ENCODE results near the gene PIK3C3. TPM values are rescaled to one million over a fixed set of nuclear protein-coding genes. Genes with fewer than 3 reads are reported as not detected.
"Not testable (repeated sequence)": the region's sequence is repeated elsewhere in the genome, so short reads cannot be mapped to it uniquely, and the experiment has no call there.

Gene PIK3C3
- total RNA-seq, 2 donors from 2014 or later = 44.1 to 47.8 TPM

- DNase-seq (no peak), ATAC-seq (no peak)
- intact Hi-C loops (cut with DNase I, micrococcal nuclease) = no loop called here
Measured at GRCh38 chr18:42004653-42005052, 49.6 kb downstream of the PIK3C3 start.

- intact Hi-C loops (cut with DNase I, micrococcal nuclease) = no loop called here
- DNase-seq (no peak), ATAC-seq (no peak)
Measured at GRCh38 chr18:42005782-42006181, 50.7 kb downstream of the PIK3C3 start.

DNA sequence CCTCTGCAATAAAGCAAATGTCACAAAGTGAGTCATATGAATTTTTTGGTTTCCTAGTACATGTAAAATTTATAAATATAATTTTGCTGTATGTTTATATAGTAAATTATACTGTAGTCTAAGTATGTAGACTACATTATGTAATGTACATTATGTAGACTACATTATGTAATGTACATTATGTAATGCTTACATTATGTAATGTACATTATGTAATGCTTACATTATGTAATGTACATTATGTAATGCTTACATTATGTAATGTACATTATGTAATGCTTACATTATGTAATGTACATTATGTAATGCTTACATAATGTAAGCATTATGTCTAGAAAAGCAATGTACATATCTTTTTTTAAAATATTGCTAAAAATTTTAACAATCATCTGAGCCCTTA is 54.4 kb downstream of the PIK3C3 start:
- DNase-seq; ATAC-seq; intact Hi-C loops (cut with DNase I, micrococcal nuclease): not testable (repeated sequence)

GRCh38 chr18:42011053-42011452 is 56.0 kb downstream of the PIK3C3 start:
- intact Hi-C loops (cut with DNase I, micrococcal nuclease) = no loop called here
- DNase-seq (no peak), ATAC-seq (no peak)

GRCh38 chr18:42018831-42019230 is 63.8 kb downstream of the PIK3C3 start:
- intact Hi-C loops (cut with DNase I, micrococcal nuclease) = no loop called here
- DNase-seq = no peak
- no peak for ATAC-seq

DNA sequence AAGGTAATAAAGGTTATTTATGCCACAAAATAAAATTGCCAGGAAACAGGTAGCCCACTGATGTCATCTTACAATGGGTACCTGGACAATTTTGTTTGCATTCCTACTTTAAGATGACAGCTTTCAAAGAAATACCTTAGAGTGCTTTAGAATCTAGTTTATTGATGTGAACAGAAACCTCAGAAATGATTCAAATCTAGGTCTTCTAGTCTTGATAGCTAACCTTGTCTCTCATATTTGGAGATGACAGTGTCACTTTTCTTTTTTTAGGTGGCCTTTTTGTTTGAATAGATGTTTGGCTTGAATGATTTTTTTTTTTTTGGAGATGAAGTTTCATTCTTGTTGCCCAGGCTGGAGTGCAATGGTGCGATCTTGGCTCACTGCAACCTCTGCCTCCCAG is 69.1 kb downstream of the PIK3C3 start:
- ATAC-seq = no peak
- intact Hi-C loops (cut with DNase I, micrococcal nuclease) = no loop called here
- no peak for DNase-seq

DNA sequence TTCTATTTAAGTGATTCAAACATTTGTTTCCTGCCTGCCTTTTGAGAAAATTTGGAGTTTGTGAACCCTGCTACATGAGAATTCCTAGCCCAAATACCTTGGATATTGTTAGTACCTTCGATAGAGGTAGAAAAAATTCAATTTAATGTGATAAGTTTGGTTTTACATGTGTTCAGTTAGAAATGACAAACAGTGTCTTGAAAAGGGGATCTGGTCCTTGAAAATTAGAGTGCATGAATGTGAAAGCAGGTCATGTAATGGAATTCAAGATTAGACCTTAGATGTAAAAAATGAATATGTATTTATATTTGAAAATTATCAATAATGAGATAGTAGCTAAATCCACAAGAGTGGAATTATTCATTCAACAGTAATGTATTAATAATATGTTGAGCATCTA is 70.5 kb downstream of the PIK3C3 start:
- ATAC-seq (no peak), DNase-seq (no peak)
- intact Hi-C loops (cut with DNase I, micrococcal nuclease) = no loop called here

DNA sequence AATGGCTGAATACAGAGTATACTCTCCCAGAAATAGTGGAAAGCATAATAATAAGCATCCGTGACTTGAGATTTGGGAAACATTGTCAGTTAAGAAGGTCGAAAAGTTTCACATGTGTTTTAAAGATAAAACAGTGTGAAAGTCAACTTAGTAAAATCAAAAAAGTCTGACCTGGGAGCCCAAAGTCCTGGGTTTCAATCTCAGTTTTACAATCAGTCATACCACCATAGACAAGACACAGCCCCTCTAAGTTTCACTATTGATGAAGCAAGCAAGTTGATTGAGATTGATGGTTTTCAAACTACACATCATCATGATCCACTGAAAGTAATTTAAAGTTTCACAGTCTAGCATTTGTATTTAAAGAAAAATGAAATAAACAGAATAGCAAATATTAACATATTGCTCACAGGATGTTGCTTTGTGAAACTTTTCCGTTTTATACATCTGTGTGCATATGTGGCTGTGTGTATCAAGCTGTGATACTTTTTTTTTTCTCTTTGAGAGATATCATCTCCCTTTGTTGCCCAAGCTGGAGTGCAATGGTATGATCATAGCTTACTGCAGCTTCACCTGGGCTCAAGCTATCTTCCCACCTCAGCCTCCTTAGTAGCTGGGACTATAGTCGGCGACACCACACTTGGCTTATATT is 71.1 kb downstream of the PIK3C3 start:
- DNase-seq (no peak), ATAC-seq (no peak)
- intact Hi-C loops (cut with DNase I, micrococcal nuclease) = no loop called here

- DNase-seq = peak in 1 of 2 donors; percentile 12
- intact Hi-C loops (cut with DNase I, micrococcal nuclease) = no loop called here
- peak; percentile 58 for ATAC-seq
Measured at GRCh38 chr18:42028247-42028832, 73.3 kb downstream of the PIK3C3 start.

DNA sequence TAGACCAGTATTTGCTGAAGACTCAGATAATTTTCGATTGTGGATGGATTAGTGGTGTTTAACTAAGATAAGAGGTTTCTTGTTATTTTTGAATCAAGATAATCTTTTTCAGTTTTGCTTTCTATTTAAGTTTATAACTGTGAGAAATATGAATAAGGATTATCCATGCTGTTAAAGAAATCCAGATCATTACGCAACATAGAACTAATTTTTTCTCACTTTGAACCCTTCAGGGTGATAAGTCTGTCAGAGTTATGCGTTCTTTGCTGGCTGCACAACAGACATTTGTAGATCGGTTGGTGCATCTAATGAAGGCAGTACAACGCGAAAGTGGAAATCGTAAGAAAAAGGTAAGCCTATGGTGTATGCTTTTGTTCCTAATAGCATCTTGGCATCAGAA is 74.1 kb downstream of the PIK3C3 start:
- no peak for DNase-seq

GRCh38 chr18:42030586-42031182 is 75.7 kb downstream of the PIK3C3 start:
- intact Hi-C loops (cut with DNase I, micrococcal nuclease) = no loop called here
- ATAC-seq (no peak), DNase-seq (no peak)

More for the DNA sequence above, 74.1 kb downstream of the PIK3C3 start:
- intact Hi-C loops (cut with DNase I, micrococcal nuclease) = no loop called here
- ATAC-seq = no peak

GRCh38 chr18:42032447-42032846 is 77.4 kb downstream of the PIK3C3 start:
- ATAC-seq = no peak
- intact Hi-C loops (cut with DNase I, micrococcal nuclease) = no loop called here
- no peak for DNase-seq

GRCh38 chr18:42033137-42033810 is 78.2 kb downstream of the PIK3C3 start:
- DNase-seq (no peak), ATAC-seq (no peak)
- intact Hi-C loops (cut with DNase I, micrococcal nuclease) = no loop called here

GRCh38 chr18:42038936-42039335 is 83.9 kb downstream of the PIK3C3 start:
- ATAC-seq = no peak
- intact Hi-C loops (cut with DNase I, micrococcal nuclease) = no loop called here
- DNase-seq = no peak

- no peak for DNase-seq
- no peak for ATAC-seq
- intact Hi-C loops (cut with DNase I, micrococcal nuclease) = no loop called here
Measured at GRCh38 chr18:42039396-42039795, 84.4 kb downstream of the PIK3C3 start.

DNA sequence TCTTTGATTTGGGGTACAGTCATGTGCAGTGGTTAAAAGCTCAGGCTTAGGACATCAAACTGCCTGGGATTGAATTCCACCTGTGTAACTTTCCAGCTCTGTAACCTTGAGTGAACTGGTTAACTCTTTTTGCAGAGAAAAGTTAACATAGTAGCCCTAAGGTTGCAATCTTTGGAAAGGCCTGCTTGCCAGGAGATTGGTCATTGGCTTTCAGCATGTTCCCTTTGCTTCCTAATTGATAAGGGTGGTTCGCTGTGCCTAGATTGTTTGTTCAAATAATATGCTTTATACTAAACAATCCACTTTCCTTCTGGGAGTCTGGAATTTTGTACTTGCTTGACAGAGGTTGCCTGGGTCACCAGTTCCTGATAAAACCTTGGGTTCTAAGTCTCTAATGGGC is 86.8 kb downstream of the PIK3C3 start:
- intact Hi-C loops (cut with DNase I, micrococcal nuclease) = no loop called here
- no peak for DNase-seq
- no peak for ATAC-seq

- intact Hi-C loops (cut with DNase I, micrococcal nuclease) = no loop called here
- DNase-seq (no peak), ATAC-seq (no peak)
Measured at GRCh38 chr18:42045346-42045745, 90.3 kb downstream of the PIK3C3 start.

DNA sequence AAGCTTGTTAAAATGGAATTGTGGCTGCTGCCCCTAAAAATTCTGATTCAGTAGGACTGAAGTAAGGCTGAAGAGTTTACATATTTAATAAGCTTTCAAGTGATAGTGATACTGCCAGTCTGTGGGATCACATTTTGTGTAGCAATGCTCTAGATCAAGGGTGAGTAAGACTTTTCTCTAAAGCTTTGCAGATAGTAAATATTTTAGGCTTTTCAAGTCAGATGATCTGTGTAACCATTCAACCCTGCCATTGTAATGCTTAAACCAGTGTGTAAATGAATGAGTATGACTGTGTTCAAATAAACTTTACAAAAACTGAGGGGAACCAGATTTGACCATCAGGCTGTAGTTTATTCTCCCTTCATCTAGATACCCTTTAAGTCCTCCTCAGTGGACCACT is 92.7 kb downstream of the PIK3C3 start:
- DNase-seq = no peak
- intact Hi-C loops (cut with DNase I, micrococcal nuclease) = no loop called here

DNA sequence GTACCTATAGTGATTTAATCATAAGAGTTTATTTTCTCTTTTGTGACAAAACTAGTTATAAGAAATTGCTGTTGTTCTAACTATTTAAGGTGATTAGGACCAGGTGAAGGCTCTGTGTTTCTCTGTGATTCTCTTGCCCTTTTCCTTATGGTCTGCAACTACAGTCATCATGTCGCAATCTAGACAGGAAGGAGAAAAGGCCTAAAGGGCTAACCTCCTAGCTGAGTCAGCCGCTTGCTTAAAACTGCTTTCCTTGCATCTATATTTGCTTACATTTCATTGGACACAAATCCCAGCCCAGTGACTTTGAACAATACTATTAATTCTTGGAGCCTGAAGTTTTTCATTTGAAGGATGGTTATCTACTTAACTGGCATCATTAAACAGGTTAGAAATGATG is 93.1 kb downstream of the PIK3C3 start:
- DNase-seq = no peak
- intact Hi-C loops (cut with DNase I, micrococcal nuclease) = no loop called here
- ATAC-seq = peak; percentile 31

More for the DNA sequence above, 92.7 kb downstream of the PIK3C3 start:
- ATAC-seq = no peak

GRCh38 chr18:42049536-42049935 is 94.5 kb downstream of the PIK3C3 start:
- intact Hi-C loops (cut with DNase I, micrococcal nuclease); DNase-seq; ATAC-seq: not testable (repeated sequence)
